LNCAP (cell line): Measurements from ENCODE around the gene MRPL23.

Source experiments
- TF ChIP-seq, protein P1 (sequence below): fragments of 450-650 bp; IDR thresholded peaks from 2 replicates; pipeline ENCODE4 v1.5.1; 2017; ENCODE audit warnings: mild to moderate bottlenecking

Gene MRPL23

DNA sequence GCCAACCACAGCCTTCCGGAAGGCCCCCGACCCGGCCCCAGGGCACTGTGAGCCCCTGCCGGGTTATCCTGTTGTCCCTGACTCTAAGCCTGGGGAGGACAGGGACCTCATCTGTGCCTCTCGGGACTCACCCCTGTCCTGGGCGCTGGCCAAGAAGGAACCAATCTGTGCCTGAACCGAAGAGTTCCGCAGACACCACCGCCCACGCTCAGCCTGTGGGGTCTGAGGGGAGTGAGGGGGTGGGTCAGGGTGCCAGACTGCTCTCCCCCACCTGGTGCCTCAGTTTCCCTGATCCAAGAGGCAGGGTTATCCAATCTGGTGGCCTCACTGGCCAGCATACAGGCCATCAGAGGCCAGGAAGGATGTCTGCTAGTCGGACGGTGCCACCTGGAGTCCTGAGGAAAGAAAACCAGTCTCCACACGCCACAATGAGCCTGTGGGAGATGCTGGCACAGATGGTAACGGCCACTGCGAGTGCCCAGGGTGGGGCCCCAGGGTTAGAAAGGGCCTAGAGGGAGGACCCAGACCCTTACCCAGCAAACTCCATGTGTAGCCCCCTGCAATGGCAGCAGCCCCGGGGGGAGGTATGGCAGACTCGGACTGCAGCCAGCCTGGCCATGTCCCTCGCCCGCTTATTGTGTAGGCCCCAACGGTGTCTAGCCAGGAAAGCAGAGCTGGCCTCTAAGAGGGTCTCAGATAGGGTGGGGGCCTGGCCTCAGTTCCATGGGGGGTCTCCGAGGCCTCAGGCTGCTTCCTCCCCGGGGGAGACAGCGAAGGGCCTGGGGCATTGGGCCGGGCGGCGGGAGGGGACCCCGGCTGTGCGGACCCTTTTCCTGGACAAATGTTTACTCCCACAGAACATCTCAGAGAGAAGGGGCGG, 28.5 kb upstream of the MRPL23 start:
- TF ChIP-seq, protein P1, sequence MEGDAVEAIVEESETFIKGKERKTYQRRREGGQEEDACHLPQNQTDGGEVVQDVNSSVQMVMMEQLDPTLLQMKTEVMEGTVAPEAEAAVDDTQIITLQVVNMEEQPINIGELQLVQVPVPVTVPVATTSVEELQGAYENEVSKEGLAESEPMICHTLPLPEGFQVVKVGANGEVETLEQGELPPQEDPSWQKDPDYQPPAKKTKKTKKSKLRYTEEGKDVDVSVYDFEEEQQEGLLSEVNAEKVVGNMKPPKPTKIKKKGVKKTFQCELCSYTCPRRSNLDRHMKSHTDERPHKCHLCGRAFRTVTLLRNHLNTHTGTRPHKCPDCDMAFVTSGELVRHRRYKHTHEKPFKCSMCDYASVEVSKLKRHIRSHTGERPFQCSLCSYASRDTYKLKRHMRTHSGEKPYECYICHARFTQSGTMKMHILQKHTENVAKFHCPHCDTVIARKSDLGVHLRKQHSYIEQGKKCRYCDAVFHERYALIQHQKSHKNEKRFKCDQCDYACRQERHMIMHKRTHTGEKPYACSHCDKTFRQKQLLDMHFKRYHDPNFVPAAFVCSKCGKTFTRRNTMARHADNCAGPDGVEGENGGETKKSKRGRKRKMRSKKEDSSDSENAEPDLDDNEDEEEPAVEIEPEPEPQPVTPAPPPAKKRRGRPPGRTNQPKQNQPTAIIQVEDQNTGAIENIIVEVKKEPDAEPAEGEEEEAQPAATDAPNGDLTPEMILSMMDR, result no peak; the same call in 1 of the 2 replicates

DNA sequence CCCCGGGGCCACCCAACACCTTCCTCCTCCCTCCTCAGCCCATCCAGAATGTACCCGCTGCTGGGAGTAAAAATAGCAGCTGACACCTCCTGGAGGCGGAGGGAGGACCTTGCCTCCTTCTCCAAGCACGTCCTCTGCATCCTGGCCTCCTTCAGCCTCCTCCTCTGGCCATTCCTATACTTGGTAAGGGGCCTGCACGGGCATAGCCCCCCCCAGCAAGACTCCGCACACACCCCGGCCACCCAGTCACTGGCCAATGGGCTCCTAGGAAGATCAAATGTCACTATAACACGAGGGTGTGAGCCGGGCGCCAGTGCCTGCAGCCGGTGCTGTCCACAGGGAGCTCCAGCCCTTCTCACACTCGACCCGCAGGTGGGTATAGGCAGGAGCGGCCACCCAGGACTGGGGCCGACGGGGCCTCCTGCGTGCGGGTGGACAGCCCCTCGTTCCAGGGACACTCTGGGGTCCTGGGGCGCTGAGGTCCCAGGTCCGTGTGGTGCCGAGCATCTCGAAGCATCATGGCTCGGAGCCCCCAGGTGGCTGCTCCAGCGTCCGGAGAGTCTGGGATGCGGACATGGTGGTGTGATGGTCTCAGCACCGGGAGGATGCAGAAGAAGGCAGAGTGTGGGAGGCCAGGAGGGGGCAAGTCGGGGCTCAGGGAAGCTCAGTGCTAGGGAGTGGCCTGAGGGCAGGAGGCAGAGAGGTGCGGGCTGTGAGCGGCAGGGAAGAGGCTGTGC, 27.6 kb upstream of the MRPL23 start, which contains the start of gene TNNT3:
TNNT3 (plus strand) TSS at position 313 of the 737 bp plus-strand sequence. CDS start 3,172 bp downstream, outside the sequence.
- TF ChIP-seq, protein P1, result no peak

DNA sequence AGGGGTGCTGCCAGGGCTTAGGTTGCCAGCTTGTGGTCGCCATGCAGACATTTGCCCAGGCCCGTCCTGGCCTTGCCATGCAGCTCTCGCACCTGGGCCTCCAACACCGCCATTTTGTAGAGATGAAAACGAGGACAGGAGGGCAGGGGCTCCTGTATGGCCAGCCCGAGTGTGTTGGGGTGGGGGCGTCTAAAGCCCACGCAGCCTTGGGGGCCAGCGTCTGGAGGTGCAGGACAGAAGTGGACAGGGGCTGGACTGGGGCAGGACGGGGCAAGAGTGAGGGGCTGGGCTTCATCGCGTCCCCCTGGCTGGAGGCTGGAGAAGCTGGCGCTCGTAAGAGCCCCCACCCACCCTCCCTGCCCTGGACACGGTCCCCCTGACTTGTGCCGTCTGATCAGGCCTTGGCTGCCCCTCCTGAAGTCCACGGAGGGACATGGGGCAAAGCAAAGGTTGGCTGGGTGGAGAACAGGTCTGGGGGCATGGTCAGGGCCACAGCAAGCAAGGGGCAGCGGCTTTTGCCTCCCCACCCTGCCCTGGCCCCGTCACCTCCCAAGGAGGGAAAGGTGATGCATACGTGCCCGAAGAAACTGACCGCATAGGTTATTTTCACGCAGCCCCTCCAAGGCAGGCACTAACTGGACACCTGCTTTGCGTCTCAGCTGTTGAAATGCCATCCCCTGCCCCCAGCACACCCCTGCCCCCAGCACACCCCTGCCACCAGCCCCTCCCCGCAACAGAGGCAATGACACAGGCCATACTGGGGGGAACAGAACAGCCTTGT, 26.8 kb upstream of the MRPL23 start:
- TF ChIP-seq, protein P1, result no peak

DNA sequence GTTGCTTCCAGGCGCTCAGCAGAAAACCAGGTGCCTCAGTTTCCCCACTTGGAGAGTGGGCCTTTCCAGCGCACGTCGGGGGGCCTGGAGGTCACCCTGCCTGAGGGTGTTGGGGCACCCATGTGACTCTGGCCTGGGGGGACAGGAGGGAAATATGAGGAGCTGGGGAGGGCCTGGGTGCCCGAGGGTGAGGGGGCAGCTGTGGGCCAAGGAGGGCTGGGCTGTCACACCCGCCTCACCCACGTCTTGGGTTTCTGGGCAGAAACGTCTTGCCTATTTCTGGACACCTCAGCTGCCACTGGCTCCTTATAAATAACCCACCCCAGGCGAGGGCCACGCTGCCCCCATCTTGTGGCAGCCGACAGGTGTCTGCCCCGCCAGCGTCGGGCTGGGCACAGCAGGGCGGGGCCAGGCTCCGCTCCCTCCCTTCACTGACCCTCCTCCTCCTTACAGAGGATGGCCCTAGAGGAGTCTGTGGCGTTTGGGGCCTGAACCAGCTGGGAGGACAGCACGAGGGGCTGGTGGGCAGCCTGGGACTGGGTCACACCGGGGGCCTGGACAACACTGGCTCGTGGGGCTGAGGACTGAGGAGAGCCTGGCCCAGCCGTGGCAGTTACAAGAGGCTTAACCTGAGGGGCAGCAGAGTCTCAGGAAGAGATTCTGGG, 26.1 kb upstream of the MRPL23 start:
- TF ChIP-seq, protein P1, result no peak

DNA sequence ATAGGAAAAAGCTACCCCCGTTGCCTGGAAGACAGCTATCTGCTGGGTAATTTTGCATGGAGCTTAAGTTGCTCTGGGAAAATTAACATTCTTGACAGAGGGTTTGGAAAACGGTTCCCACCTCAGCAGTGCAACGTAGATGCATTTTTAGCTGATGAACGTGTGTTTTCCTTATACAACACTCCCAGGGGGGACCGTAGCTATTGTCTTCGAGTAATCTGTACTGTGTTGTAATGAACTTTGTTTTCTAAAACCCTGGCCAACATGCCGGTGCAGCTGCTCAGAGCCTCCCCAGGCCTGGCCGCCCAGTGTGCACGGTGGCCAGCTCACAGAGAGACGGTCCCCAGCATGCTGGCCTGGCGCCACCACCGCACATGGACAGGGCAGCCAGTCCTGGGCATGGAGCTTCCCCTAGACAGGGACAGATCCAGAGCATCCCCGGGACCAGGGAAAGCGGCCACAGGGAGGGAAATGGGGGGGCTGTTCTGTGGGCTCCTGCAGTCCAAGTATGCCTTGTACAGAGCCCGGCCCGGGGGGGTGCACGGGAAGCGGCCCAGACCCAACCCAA, 25.5 kb upstream of the MRPL23 start:
- TF ChIP-seq, protein P1, result no peak

DNA sequence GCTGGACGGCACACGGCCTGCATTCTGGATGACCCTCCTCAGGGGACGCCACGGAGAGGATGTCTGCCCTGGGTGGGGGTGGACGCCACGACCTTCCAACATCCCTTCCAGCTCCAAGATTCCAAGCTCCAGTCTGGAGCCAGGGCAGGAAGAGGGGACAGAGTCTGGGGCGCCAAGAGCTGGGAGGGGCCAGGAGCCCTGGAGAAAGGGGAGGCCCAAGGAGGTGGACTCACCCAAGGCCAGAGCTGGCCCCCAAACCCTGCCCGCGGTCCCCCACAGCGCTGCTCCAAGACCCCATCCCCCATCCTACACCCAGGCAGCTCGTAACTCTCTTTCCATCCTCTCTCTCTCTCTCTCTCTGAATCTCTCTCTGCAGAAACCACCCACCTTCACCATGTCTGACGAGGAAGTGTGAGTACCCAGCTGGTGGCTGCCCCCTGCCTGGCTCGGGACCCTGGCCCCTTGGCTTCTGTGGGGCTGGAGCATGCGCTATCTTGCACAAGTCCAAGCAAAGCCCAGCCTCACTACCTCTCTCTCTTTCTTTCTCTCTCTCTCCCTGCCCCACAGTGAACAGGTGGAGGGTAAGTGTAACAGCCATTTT, 24.6 kb upstream of the MRPL23 start:
- TF ChIP-seq, protein P1, result no peak
